ENCODE measurements around the gene FGFR2.

- no peak for TF ChIP-seq POLR2A (IDR thresholded peaks at IDR 0.05)
- TF ChIP-seq, protein P1, sequence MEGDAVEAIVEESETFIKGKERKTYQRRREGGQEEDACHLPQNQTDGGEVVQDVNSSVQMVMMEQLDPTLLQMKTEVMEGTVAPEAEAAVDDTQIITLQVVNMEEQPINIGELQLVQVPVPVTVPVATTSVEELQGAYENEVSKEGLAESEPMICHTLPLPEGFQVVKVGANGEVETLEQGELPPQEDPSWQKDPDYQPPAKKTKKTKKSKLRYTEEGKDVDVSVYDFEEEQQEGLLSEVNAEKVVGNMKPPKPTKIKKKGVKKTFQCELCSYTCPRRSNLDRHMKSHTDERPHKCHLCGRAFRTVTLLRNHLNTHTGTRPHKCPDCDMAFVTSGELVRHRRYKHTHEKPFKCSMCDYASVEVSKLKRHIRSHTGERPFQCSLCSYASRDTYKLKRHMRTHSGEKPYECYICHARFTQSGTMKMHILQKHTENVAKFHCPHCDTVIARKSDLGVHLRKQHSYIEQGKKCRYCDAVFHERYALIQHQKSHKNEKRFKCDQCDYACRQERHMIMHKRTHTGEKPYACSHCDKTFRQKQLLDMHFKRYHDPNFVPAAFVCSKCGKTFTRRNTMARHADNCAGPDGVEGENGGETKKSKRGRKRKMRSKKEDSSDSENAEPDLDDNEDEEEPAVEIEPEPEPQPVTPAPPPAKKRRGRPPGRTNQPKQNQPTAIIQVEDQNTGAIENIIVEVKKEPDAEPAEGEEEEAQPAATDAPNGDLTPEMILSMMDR (IDR thresholded peaks at IDR 0.05), result no peak
- TF ChIP-seq EP300 (IDR thresholded peaks at IDR 0.05), result no peak
Measured at GRCh38 chr10:121440461-121440860, 157.8 kb downstream of the FGFR2 start.

All from tibial nerve (tissue), 4 donors.